Thyroid gland (tissue), 4 donors: ENCODE results near the gene TRIM67.

Experiments
- POLR2A ChIP-seq, 2 donors: fragments of 450-650 bp; IDR thresholded peaks; one replicate each; pipeline ENCODE4 v1.6.1; 2017; ENCODE audit warnings: antibody characterized with exemption in 2 of 2, mild to moderate bottlenecking in 2 of 2, moderate library complexity in 1 of 2
- TF ChIP-seq, protein P1 (sequence below), 6 experiments: fragments of 200-600 bp in 3 of 6; fragments of 450-650 bp in 3 of 6; sonication (generic) in 3 of 6; IDR thresholded peaks; one replicate each; pipeline ENCODE4 v1.5.1; 2016 to 2019; ENCODE audit warnings: antibody characterized with exemption in 6 of 6, mild to moderate bottlenecking in 2 of 6, inconsistent platforms in 1 of 6, moderate library complexity in 1 of 6

DNA sequence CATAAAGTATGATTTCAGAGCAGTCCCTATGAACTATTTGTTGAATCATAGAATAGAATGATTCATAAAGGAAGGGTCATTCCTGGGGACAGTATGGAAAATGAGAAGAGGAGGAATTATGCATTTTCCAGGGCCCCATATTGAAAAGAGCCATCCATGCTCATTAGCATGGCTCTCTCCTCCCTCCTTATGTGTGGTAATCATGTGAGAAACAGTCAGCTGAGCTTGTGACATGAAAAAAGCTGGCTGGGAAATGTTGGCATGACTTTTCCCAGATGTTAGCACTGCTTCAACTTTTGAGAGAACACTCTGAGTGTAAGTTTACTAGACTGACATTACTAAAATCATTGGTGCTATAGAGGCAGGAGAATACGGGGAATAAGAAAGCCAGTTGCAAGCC, 16.1 kb downstream of the TRIM67 start:
- TF ChIP-seq, protein P1, sequence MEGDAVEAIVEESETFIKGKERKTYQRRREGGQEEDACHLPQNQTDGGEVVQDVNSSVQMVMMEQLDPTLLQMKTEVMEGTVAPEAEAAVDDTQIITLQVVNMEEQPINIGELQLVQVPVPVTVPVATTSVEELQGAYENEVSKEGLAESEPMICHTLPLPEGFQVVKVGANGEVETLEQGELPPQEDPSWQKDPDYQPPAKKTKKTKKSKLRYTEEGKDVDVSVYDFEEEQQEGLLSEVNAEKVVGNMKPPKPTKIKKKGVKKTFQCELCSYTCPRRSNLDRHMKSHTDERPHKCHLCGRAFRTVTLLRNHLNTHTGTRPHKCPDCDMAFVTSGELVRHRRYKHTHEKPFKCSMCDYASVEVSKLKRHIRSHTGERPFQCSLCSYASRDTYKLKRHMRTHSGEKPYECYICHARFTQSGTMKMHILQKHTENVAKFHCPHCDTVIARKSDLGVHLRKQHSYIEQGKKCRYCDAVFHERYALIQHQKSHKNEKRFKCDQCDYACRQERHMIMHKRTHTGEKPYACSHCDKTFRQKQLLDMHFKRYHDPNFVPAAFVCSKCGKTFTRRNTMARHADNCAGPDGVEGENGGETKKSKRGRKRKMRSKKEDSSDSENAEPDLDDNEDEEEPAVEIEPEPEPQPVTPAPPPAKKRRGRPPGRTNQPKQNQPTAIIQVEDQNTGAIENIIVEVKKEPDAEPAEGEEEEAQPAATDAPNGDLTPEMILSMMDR (IDR thresholded peaks at IDR 0.05), result no peak
- TF ChIP-seq POLR2A (IDR thresholded peaks at IDR 0.05), result no peak
